HG02798 (cell line): ENCODE data around the gene SLC9A3.
A peak's percentile ranks its signal among the peaks of the same experiment; 100 is the strongest.

Experiments
- ATAC-seq: cut with Tn5 transposase; IDR thresholded peaks from one replicate; pipeline ENCODE4 v1.9.1; 2021; ENCODE audit warnings: mild to moderate bottlenecking; ENCODE audit not compliant: unreplicated experiment, poor library complexity

Gene SLC9A3

DNA sequence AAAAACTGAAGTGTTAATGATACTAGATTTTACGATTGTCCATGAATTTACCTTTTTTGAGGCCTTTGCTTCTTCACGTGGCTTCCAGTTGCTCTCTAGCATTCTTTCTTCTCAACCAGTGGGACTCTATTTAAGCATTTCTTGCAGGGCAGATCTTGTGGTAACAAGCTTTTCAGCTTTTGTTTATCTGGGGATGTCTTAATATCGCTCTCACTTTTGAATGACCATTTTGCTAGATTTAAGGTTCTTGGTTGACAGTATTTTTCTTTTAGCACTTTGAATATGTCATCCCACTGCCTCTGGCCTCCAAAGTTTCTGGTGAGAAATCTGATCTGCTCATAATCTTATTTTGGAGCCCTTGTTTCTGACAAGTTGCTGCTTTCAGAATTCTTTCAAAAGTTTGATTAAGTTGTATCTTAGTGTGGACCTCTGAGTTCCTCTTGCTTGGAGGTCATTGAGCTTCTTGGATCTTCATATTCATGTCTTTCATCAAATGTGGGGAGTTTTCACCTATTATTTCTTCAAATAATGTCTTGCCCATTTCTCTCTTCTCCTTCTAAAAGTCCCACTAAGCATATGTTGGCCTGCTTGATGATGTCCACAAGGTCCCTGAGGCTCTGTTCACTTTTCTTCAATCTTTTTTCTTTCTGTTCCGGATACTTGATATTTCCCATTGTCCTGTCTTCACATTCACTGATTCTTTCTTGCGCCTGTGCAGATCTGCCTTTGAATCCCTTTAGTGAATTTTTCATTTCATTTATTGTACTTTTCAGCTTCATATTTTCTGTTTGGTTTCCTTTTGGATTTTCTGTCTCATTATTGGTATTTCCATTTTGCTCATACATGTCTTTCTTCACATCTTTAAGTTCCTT is 72.4 kb downstream of the SLC9A3 start:
- no peak for ATAC-seq

DNA sequence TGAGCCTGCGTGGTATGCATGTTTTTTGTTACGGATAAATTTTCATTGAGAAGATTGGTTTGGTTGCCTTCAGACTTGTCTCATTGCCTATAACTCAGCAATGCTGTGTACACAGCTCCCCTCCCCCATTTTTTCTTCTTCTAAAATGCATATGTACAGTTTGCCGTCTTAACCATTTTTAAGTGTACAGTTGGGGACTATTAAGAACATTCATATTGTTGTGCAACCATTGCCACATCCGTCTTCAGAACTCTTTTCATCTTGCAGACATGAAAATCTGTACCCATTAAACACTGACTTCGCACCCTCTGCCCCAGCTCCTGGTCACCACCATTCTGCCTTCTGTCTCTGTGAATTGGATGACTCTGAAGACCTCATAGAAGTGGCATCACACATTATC is 75.1 kb downstream of the SLC9A3 start:
- no peak for ATAC-seq

DNA sequence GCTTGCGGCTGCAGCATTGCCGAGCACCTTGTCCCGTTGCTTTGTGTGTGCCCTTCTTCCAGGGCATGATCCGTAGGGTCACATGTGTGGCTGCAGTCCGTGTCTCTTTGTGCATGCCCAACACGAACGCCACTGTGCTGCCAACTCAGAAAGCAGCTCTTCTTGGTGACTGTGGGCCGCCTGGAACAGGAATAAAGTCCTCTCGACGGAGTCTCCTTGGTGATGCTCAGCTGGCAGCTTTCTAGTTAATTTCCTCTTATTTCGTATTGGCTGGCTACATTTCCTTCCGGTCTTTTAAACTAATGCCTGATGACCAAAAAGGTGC is 75.5 kb downstream of the SLC9A3 start:
- ATAC-seq, result no peak

DNA sequence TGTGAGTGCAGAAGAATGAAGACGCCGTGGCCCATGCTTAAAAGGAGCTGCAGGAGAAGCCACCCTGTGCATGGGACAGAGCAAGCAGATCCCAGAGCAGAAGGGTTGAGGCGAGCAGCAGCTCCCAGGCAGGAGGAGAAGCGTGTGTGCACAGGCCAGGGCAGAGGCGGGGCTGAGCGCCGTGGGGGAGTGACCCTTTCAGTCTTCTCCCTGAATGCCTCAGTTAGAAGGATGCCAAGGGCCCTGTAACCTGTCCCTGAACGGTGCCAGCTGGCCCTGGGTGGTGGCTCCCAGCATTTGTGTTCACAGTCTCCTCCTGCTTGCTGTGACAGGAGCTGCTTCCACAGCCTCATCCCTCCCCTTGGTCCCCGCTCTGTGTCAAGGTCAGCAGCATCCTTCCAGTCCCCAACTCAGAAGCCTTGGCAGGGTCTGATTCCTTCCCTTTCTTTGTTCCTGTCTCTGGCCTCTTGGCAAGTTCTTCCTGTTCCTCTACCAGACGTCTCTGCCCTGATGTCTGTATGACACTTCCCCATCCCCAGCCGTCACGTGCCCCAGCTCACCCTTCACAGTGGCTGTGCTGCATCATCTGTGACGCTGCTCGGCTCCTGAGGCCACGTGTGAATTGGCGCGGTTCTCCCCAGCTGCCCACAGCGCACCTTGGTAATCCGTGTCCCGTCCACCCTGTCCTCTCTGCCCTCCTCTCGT is 76.0 kb downstream of the SLC9A3 start:
- ATAC-seq, result no peak

DNA sequence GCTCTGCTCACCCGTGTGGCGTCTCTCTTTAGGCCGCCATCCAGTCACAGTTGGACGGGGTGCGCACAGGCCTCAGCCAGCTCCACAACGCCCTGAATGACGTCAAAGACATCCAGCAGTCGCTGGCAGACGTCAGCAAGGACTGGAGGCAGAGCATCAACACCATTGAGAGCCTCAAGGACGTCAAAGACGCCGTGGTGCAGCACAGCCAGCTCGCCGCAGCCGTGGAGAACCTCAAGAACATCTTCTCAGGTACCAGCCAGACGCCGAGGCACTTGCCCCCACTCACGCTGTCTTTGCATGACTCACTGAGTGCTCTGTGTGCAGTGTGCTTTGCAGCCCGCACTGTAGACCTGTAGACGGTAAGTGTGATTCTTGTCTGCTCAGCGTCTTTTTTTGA is 76.7 kb downstream of the SLC9A3 start:
- ATAC-seq, result no peak

DNA sequence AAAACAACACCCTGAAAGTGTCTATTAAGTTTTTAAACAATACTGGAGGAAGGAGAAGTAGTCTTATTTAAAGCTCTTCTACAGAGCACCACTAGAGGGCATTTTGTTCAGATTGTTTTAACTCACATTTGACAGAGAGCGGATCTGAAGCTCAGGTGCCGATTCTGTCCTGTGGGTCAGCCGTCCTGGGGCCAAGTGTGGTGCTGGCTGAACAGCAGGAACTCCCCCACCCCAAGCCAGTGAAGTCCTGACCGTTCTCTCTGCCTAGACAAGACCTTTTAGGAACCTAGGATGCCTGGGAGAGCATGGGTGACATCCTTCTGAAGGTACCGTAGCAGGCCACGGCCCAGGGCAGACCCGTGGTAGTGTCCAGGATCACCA is 77.4 kb downstream of the SLC9A3 start:
- no peak for ATAC-seq

DNA sequence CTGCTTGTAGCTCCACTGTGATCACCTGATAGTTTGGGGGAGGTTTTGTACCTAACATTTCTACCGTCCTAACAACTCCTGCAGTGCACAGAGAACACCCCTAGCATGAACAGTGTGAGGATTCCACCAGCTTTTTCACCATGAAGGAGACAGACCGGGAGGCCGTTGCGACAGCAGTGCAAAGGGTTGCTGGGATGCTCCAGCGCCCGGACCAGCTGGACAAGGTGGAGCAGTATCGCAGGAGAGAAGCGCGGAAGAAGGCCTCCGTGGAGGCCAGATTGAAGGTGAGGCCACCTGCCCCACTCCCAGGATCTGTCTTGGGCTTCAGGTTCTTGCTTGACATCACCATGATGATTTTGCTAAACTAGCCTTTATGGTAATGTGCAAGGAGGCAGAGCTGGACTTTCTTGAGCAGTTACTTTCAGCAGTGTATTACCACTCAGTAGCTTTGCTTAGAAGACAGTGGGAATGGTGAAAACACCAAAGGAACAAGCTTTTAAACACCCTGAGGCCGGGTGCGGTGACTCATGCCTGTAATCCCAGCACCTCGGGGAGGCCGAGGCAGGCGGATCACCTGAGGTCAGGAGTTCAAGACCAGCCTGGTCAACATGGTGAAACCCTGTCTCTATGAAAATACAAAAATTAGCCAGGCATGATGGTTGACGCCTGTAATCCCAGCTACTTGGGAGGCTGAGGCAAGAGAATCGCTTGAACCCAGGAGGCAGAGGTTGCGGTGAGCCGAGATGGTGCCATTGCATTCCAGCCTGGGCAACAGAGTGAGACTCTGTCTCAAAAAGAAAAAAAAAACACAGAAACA is 78.0 kb downstream of the SLC9A3 start:
- no peak for ATAC-seq

DNA sequence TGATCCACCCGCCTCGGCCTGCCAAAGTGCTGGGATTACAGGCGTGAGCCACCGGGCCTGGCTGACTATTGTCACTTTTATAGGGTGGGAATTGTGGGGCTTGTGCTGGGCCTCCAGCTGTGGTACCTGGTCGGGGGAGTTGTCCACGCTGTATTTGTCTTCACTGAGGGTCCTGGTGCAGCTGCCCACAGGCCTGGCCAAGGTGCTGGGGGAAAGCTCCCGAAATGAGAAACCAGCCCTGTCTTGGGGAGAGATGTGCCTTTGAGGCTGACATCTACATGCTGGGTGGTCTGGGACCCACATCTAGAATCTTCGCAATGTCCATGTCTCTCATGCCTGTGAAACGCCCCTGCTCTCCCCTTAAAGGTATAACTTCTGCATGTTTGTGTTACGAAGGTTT is 78.7 kb downstream of the SLC9A3 start:
- ATAC-seq, result no peak

DNA sequence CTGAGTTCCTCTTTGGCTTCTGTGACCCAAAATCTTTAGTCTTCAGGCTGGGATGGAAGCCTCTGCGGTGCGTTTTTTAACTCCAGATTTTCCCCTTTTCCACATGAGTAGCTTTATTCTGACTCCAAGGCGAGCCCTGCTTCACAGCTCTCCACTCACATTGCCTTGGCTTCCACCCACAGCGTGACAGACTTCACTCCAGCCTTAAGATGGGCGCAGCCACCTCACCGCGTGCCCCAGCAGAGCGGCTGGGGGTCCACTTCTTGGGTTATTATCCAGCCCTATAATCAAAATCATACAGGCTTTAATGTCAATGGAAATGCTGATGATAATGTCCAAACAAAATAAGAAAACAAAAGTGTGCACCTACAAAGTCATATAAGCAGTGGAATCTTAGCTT is 80.0 kb downstream of the SLC9A3 start:
- ATAC-seq, result no peak

DNA sequence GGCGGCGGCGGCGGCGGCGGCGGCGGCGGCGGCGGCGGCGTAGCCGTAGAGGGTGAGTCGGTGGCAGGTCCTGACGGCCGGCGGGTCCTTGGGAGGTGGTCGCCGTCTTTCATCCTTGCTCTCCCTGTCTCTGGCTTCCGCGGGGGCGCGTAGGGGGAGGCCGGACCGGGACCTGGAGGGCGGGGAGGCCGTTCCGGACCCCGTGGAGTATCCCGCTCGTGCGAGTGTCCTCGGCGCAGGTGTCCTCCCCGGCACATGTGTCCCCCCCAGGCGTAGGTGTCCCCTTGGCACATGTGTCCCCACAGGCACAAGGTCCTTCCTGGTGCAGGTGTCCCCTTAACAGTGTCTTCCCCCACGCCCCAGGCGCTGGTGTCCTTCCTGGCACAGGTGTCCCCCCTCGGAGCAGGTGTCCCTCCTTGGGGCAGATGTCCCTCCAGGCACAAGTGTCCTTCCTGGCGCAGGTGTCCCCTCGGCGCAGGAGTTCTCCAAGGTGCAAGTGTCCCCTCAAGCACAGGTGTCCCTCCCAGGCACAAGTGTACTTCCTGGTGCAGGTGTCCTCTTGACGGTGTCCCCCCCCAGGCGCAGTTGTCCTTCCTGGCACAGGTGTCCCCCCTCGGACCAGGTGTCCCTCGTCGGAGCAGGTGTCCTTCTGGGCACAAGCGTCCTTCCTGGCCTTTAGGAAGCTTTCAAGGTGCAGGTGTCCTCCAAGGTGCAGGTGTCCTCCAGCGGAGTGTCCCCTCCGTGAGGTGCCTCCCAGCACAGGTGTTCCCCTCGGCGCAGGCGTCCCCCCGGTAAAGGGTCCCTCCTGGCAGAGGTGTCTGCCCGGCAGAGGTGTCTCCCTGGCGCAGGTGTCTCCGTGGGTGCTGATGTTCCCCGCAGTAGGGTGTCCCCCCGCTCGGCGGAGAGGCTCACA is 80.8 kb downstream of the SLC9A3 start:
- peak; percentile 22 for ATAC-seq

DNA sequence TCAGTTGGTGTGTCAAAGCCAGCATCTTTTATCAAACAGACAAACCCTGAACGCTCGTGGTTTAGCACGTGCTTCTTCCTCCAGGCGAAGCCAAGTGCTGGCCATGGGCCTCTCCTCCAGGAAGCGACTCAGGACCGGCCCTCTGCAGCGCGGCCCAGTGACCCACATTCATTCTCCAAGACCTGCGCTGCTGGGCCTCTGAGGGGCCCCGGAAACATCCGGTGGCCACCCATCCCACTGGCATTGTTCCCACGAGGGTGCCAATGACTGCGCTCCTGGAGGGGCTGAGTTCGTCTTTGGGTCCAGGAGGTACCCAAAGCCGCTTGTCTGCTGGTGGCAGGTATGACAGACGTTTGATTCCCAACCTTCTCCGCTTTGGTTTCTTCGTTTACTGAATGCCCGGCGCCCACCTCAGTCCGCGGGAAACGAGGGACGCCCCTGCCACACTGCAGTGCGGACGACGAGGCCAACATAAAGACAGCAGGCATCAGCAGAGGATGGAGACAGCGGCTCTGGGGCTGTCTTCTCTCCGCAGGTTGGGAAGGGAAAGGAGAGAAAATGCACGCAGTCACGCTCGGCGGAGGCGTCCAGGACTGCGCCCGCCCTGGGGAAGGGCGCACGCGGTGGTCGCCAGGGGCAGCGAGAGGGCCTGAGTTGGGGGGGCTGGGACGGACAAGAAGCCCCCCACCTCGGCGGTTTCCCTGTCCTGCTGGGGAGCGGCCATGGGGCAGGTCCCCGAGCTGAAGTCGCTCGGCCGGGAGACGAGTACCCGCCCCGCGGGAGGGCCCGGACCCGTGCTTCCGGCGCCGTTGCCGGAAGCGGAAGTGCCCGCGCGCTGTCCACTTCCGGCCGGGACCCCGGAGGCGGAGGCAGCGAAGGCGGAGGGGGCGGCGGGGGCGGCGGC is 81.7 kb downstream of the SLC9A3 start, which contains the start of gene EXOC3:
Gene EXOC3 (plus strand): TSS at position 842 of the 904 bp plus-strand sequence. CDS start 3,030 bp downstream, outside the sequence.
- peak; percentile 92 for ATAC-seq

DNA sequence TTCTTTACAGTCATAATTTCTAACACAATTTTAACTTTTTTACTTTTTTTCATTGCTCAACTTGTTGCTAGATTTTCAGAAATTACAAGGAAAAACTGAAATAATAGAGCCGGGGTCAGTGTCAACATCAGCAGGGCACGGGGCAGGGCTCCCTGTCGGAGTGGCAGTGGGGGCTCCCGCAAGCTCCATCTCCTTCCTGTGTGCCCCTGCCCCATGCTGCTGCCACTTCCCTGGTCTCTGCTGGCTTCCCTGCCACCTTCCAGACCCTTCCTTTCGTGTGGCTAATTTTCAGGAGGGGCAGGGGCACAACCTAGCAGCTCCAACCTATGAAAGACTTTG is 82.3 kb downstream of the SLC9A3 start:
- no peak for ATAC-seq

DNA sequence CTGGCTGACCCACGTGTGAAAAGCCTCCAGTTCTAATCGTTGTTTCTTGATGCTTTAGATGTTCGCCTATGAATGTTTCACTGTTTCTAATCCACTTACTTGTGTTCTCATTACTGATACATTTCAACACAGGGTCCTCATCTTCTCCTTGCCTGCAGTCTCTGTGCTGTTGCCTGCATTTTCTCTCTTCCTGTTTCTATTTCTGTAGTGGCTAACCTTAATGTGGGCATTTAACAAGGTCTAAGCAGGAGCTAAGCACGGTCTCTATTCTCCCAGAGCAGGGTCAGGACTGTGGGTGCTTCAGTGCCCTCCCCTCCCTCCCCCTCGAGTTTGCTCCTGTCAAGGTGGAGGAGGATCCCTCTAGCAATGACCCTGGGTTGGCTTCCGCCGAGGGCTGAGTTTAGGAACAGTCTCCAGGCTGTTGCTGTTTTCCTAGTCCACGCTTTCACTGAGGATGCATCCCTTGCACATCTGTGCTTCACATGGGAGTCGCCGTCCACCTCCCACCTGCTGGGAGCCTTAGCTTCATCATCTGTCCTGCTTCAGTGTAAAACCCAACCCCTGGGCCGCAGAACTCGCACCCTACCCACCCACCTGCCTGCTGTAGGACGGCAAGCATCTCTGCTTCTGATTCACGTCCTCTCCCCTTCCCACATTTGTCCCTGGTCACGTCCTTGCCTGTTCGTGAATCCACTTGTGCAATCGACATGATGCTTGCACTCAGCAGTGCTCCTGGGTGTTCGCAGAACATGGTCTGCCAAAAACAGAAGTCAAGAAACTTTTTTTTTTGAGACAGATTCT is 83.6 kb downstream of the SLC9A3 start:
- no peak for ATAC-seq

DNA sequence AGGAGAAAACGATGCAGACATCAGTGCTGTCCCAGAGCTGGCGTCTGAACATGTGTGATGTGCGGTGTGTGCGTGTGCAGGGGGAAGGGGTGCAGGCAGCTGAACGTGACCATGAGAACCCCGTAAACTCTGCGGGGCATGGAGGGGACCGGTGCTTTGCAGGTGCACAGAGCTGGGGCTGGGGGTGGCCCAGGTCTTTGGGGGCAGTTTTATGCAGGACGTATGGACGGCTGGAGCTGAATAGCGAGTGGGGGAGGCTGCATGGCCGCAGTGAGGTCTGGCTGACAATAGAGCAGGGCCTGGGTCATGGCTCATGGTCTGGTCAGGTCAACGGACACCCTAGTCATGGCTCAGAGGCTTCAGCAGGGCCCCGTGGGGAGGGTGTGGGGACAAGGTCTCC is 84.6 kb downstream of the SLC9A3 start:
- no peak for ATAC-seq

DNA sequence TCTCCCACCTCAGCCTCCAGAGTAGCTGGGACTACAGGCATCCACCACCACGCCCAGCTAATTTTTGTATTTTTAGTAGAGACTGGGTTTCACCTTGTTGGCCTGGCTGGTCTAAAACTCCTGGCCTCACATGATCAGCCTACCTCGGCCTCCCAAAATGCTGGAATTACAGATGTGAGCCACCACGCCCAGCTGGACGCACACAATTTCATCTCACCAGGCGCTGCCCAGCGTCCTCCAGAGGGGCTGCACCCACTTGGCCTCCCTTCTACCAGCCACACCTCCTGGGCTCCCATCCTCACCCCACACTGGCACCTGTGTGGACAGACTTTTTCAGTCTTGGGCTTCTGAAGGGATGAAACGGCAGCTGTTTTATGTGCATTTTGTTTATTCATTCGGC is 85.1 kb downstream of the SLC9A3 start:
- no peak for ATAC-seq

DNA sequence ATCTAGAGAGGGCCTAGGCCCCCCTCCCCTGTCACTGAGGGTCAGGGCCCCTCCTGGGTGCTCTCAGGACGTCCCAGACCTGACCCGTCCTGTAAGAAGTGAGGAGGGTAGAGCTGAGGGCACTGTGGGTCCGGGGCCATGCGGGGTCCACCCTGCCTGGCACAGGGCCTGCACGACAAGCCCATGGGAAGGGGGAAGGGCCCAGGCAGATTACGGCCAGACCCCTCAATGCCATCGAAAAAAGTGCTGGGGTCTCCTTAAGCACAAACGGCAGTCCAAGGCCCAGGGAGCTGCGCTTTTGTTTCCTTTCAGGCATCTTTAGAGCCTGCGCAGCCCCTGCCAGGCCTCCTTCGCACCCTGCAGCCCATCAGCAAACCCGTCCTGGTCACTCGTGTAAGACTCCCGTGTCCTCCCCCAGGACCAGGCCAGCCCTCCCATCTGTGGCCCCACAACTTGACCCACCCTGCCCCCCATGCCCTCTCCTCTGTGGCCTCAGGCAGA is 85.7 kb downstream of the SLC9A3 start:
- no peak for ATAC-seq

DNA sequence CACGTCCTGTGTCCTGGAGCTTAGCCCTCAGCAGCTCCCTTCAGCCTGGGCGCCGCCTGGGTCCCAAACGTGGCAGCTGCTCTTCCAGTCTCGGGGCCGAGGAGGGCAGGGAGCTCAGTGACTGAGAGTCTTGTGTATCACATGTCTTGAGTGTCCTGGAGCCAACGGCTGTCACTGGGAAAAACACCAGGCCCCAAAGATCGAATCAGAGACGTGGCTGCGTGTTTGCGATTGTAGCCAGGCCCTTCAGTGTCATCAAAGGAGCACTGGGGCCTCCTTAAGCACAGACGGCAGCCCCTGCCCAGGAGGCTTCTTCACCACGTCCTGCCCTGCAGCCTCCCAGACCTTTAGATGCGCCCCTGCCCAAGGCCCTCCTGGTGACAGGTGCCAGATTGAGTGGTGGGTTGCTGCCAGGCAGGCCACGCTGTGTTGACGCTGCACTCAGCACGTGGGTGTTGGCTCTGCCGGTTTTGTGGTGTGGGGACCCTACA is 86.9 kb downstream of the SLC9A3 start:
- ATAC-seq, result no peak

DNA sequence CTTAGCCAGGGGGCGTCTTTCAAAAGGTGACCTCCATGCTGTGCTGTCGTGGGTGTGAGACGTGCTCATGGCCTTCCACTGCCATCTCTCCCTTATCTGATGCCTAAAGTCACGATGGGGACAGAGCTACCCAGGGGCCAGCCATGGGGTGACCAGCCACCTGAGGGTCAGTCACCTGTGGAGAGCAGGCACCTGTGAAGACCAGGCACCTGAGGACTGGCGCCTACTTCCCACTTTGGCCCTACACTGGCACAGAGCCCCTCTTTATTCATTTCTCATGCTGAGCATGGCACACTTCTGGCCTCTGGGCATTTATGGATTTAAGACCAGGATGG is 87.6 kb downstream of the SLC9A3 start:
- no peak for ATAC-seq
